Activated T-cell treated with anti-CD3 and anti-CD28 coated beads, Interleukin-2, amount 50 U/mL, for 24 hours (primary cell): Measurements from ENCODE around the gene SDF4.
A peak's percentile ranks its signal among the peaks of the same experiment; 100 is the strongest.

ENCODE experiments used
- DNase-seq: peaks from one replicate; pipeline ENCODE4 v3.0.0-alpha.2; 2020
- H3K27ac Mint-ChIP-seq: 2 replicates; pipeline ENCODE4 v1.8.0; 2020; ENCODE audit warnings: mild to moderate bottlenecking, mixed read lengths
- H3K27me3 Mint-ChIP-seq: 2 replicates; pipeline ENCODE4 v1.8.0; 2020; ENCODE audit warnings: mixed read lengths
- H3K36me3 Mint-ChIP-seq: 2 replicates; pipeline ENCODE4 v1.8.0; 2020; ENCODE audit warnings: low read depth, mixed read lengths
- H3K4me1 Mint-ChIP-seq: 2 replicates; pipeline ENCODE4 v1.8.0; 2020; ENCODE audit warnings: low read depth, mixed read lengths
- H3K4me3 Mint-ChIP-seq: 2 replicates; pipeline ENCODE4 v1.8.0; 2020; ENCODE audit warnings: mild to moderate bottlenecking, moderate library complexity, mixed read lengths
- H3K9me3 Mint-ChIP-seq: 2 replicates; pipeline ENCODE4 v1.8.0; 2020; ENCODE audit warnings: mixed read lengths

Gene SDF4

GRCh38 chr1:1220197-1220596 lies 11.6 kb downstream of the SDF4 start:
- no peak overlapping the region for H3K4me3 Mint-ChIP-seq
- peak overlapping the region; percentile 89 for H3K27ac Mint-ChIP-seq
- H3K27me3 Mint-ChIP-seq, result no peaks in the 10 kb centered on the region
- no peaks in the 10 kb centered on the region for H3K9me3 Mint-ChIP-seq
- H3K4me1 Mint-ChIP-seq, result peaks cover 46% of the 10 kb centered on the region
- peaks cover 73% of the 10 kb centered on the region for H3K36me3 Mint-ChIP-seq
- DNase-seq, result no peak

- H3K27ac Mint-ChIP-seq, result peak overlapping the region; percentile 89
- no peaks in the 10 kb centered on the region for H3K27me3 Mint-ChIP-seq
- peaks cover 72% of the 10 kb centered on the region for H3K36me3 Mint-ChIP-seq
- peaks cover 53% of the 10 kb centered on the region for H3K4me1 Mint-ChIP-seq
- no peaks in the 10 kb centered on the region for H3K9me3 Mint-ChIP-seq
- DNase-seq, result peak; percentile 65
- peak overlapping the region; percentile 57 for H3K4me3 Mint-ChIP-seq
Observed at GRCh38 chr1:1219341-1219740, 12.5 kb downstream of the SDF4 start.

- peak overlapping the region; percentile 64 for H3K4me3 Mint-ChIP-seq
- H3K9me3 Mint-ChIP-seq, result no peaks in the 10 kb centered on the region
- peak overlapping the region; percentile 89 for H3K27ac Mint-ChIP-seq
Observed at GRCh38 chr1:1218524-1219200, 13.1 kb downstream of the SDF4 start.

GRCh38 chr1:1217621-1218523 lies 13.9 kb downstream of the SDF4 start:
- Mint-ChIP-seq H3K4me3 (peak overlapping the region; percentile 64), H3K9me3 (no peaks in the 10 kb centered on the region), H3K27me3 (no peaks in the 10 kb centered on the region), H3K27ac (peak overlapping the region; percentile 87), H3K36me3 (peaks cover 61% of the 10 kb centered on the region), H3K4me1 (peaks cover 55% of the 10 kb centered on the region)
- DNase-seq, result peak; percentile 68

More at GRCh38 chr1:1218524-1219200, 13.1 kb downstream of the SDF4 start:
- Mint-ChIP-seq H3K36me3 (peaks cover 66% of the 10 kb centered on the region), H3K27me3 (no peaks in the 10 kb centered on the region), H3K4me1 (peaks cover 56% of the 10 kb centered on the region)
- no peak for DNase-seq

GRCh38 chr1:1216770-1217620 lies 14.8 kb downstream of the SDF4 start:
- Mint-ChIP-seq H3K9me3 (no peaks in the 10 kb centered on the region), H3K27me3 (no peaks in the 10 kb centered on the region), H3K4me3 (peak overlapping the region; percentile 85), H3K27ac (peak overlapping the region; percentile 98), H3K36me3 (peaks cover 59% of the 10 kb centered on the region), H3K4me1 (peaks cover 53% of the 10 kb centered on the region)
- DNase-seq, result peak; percentile 67

GRCh38 chr1:1215881-1216605 lies 15.8 kb downstream of the SDF4 start:
- Mint-ChIP-seq H3K9me3 (no peaks in the 10 kb centered on the region), H3K4me3 (peak overlapping the region; percentile 85), H3K27me3 (no peaks in the 10 kb centered on the region), H3K36me3 (peaks cover 60% of the 10 kb centered on the region), H3K27ac (peak overlapping the region; percentile 98), H3K4me1 (peaks cover 54% of the 10 kb centered on the region)
- DNase-seq, result peak; percentile 41

- no peaks in the 10 kb centered on the region for H3K9me3 Mint-ChIP-seq
Observed at GRCh38 chr1:1215080-1215676, 16.6 kb downstream of the SDF4 start.

GRCh38 chr1:1213345-1214265 lies 18.2 kb downstream of the SDF4 start, which contains the start of gene TNFRSF4:
TSS of gene TNFRSF4 (minus strand) at chr1:1214153. CDS start at chr1:1214127, 26 bp downstream.
- Mint-ChIP-seq H3K36me3 (peaks cover 67% of the 10 kb centered on the region), H3K4me1 (peaks cover 60% of the 10 kb centered on the region), H3K27ac (peak within 1 kb of the TSS; percentile 98), H3K27me3 (no peaks in the 10 kb centered on the region), H3K9me3 (no peaks in the 10 kb centered on the region), H3K4me3 (peak within 1 kb of the TSS; percentile 85)
- DNase-seq, result peak; percentile 73

More at GRCh38 chr1:1215080-1215676, 16.6 kb downstream of the SDF4 start:
- H3K4me3 Mint-ChIP-seq, result peak overlapping the region; percentile 85
- H3K4me1 Mint-ChIP-seq, result peaks cover 53% of the 10 kb centered on the region
- peaks cover 60% of the 10 kb centered on the region for H3K36me3 Mint-ChIP-seq
- no peaks in the 10 kb centered on the region for H3K27me3 Mint-ChIP-seq
- peak; percentile 55 for DNase-seq
- peak overlapping the region; percentile 98 for H3K27ac Mint-ChIP-seq

- H3K36me3 Mint-ChIP-seq, result peaks cover 62% of the 10 kb centered on the region
- H3K4me3 Mint-ChIP-seq, result peak overlapping the region; percentile 85
- H3K27ac Mint-ChIP-seq, result peak overlapping the region; percentile 87
- H3K9me3 Mint-ChIP-seq, result no peaks in the 10 kb centered on the region
- no peaks in the 10 kb centered on the region for H3K27me3 Mint-ChIP-seq
- peak; percentile 71 for DNase-seq
- peaks cover 60% of the 10 kb centered on the region for H3K4me1 Mint-ChIP-seq
Observed at GRCh38 chr1:1212780-1213344, 18.9 kb downstream of the SDF4 start.

- H3K36me3 Mint-ChIP-seq, result peaks cover 53% of the 10 kb centered on the region
- H3K27ac Mint-ChIP-seq, result peak overlapping the region; percentile 64
- no peaks in the 10 kb centered on the region for H3K27me3 Mint-ChIP-seq
- H3K4me1 Mint-ChIP-seq, result peaks cover 56% of the 10 kb centered on the region
- H3K9me3 Mint-ChIP-seq, result no peaks in the 10 kb centered on the region
- no peak for DNase-seq
- H3K4me3 Mint-ChIP-seq, result peak overlapping the region; percentile 78
Observed at GRCh38 chr1:1211541-1212441, 20.0 kb downstream of the SDF4 start.

GRCh38 chr1:1210726-1211540 lies 20.9 kb downstream of the SDF4 start:
- no peaks in the 10 kb centered on the region for H3K9me3 Mint-ChIP-seq
- H3K27me3 Mint-ChIP-seq, result no peaks in the 10 kb centered on the region
- peak overlapping the region; percentile 44 for H3K27ac Mint-ChIP-seq
- H3K4me1 Mint-ChIP-seq, result peaks cover 53% of the 10 kb centered on the region
- peak overlapping the region; percentile 69 for H3K4me3 Mint-ChIP-seq
- no peak for DNase-seq
- peaks cover 45% of the 10 kb centered on the region for H3K36me3 Mint-ChIP-seq
